Left lung (tissue), 10 donors: Measurements from ENCODE around the gene ARID5B. TPM values are rescaled to one million over a fixed set of nuclear protein-coding genes. Genes with fewer than 3 reads are reported as not detected.

ENCODE experiments used
- ATAC-seq: fragments of 200-7000 bp; cut with Tn5 transposase; one replicate; pipeline ENCODE4 v1.9.1; 2020; ENCODE audit warnings: moderate library complexity
- DNase-seq, 4 donors: peaks; one replicate each; pipeline ENCODE4 v3.0.0-alpha.2; 2013 to 2020
- H3K27ac ChIP-seq, 2 donors: fragments of 200-600 bp; sonication (generic) in 1 of 2; one replicate each; pipeline versions ENCODE4 v1.5.0 to v1.8.0; 2020 to 2021
- H3K27me3 ChIP-seq, 2 donors: fragments of 200-600 bp; sonication (generic) in 1 of 2; one replicate each; pipeline versions ENCODE4 v1.5.0 to v1.8.0; 2020 to 2021
- H3K36me3 ChIP-seq, 2 donors: fragments of 200-600 bp; sonication (generic) in 1 of 2; one replicate each; pipeline versions ENCODE4 v1.5.0 to v1.8.0; 2020 to 2021
- H3K4me1 ChIP-seq, 2 donors: fragments of 200-600 bp; one replicate each; pipeline ENCODE4 v1.8.0; 2021
- H3K4me3 ChIP-seq, 2 donors: fragments of 200-600 bp; sonication (generic) in 1 of 2; one replicate each; pipeline versions ENCODE4 v1.5.0 to v1.8.0; 2020 to 2021; ENCODE audit warnings: mild to moderate bottlenecking in 1 of 2
- H3K9me3 ChIP-seq, 2 donors: fragments of 200-600 bp; sonication (generic) in 1 of 2; one replicate each; pipeline versions ENCODE4 v1.5.0 to v1.8.0; 2020 to 2021
- CTCF ChIP-seq, 2 donors: fragments of 200-600 bp; sonication (generic) in 1 of 2; IDR thresholded peaks; one replicate each; pipeline versions ENCODE4 v1.5.0 to v1.8.0; 2021; ENCODE audit warnings: antibody characterized with exemption in 2 of 2
- intact Hi-C, 2 donors: fragments of 100-400 bp; cut with DNase I; formaldehyde crosslinking; loops; one replicate each; pipeline versions ENCODE4 v1.11.2 to v1.14.2; 2022
- polyA plus RNA-seq, 6 donors: library from polyadenylated mRNA; unstranded; fragments of 120-200 nt; gene quantifications; one replicate each; pipeline ENCODE4 v1.2.1, GENCODE V29; 2013; ENCODE audit not compliant: insufficient read length in 6 of 6
- total RNA-seq, 2 donors: library from RNA; stranded (reverse); fragmentation: NEBNext Ultra II Directional; extraction: Animal tissue kit (Norgen Biotek cat#: 25700); gene quantifications; one replicate each; pipeline ENCODE4 v1.2.1, GENCODE V29; 2021
- donor health status: DM: no; HTN: yes; CAD: no.
- donor health status: DM: no; HTN: no; CAD: no.

ARID5B gene
- total and polyA plus RNA-seq, 8 donors: 29.9 to 51.5 (median 44.4) TPM

- no peak for TF ChIP-seq CTCF (IDR thresholded peaks at IDR 0.05)
- Histone ChIP-seq H3K27ac (no peak overlapping the region), H3K4me3 (no peak overlapping the region), H3K9me3 (no peaks in the 10 kb centered on the region), H3K36me3 (no peaks in the 10 kb centered on the region), H3K27me3 (no peaks in the 10 kb centered on the region), H3K4me1 (peaks cover 0 to 7% of the 10 kb centered on the region in 2 donors)
- intact Hi-C loops: no loop called here
- ATAC-seq (no peak), DNase-seq (no peak)
Observed at GRCh38 chr10:61869041-61869675, 32.3 kb upstream of the ARID5B start.

- DNase-seq: peak in 1 of 4 donors; percentile 12
- H3K27me3 ChIP-seq: no peaks in the 10 kb centered on the region
Observed at GRCh38 chr10:61869774-61870525, 31.5 kb upstream of the ARID5B start.

GRCh38 chr10:61870526-61870895 lies 31.0 kb upstream of the ARID5B start:
- H3K27me3 ChIP-seq: no peaks in the 10 kb centered on the region
- intact Hi-C loops: no loop called here
- ATAC-seq (no peak), DNase-seq (no peak)
- H3K4me1 ChIP-seq: peaks cover 0 to 7% of the 10 kb centered on the region in 2 donors
- no peak for TF ChIP-seq CTCF (IDR thresholded peaks at IDR 0.05)
- no peaks in the 10 kb centered on the region for H3K36me3 ChIP-seq
- H3K4me3 ChIP-seq: no peak overlapping the region
- no peak overlapping the region for H3K27ac ChIP-seq
- H3K9me3 ChIP-seq: no peaks in the 10 kb centered on the region

More at GRCh38 chr10:61869774-61870525, 31.5 kb upstream of the ARID5B start:
- peak; percentile 69 for ATAC-seq
- TF ChIP-seq CTCF (IDR thresholded peaks at IDR 0.05): no peak
- intact Hi-C loops: no loop called here
- peaks cover 0 to 7% of the 10 kb centered on the region in 2 donors for H3K4me1 ChIP-seq
- H3K4me3 ChIP-seq: no peak overlapping the region
- no peaks in the 10 kb centered on the region for H3K36me3 ChIP-seq
- H3K9me3 ChIP-seq: no peaks in the 10 kb centered on the region
- no peak overlapping the region for H3K27ac ChIP-seq

- intact Hi-C loops: no loop called here
- H3K4me1 ChIP-seq: peaks cover 0 to 7% of the 10 kb centered on the region in 2 donors
- H3K27ac ChIP-seq: no peak overlapping the region
- no peak for TF ChIP-seq CTCF (IDR thresholded peaks at IDR 0.05)
- H3K27me3 ChIP-seq: no peaks in the 10 kb centered on the region
- H3K9me3 ChIP-seq: no peaks in the 10 kb centered on the region
- no peaks in the 10 kb centered on the region for H3K36me3 ChIP-seq
- no peak for DNase-seq
- no peak overlapping the region for H3K4me3 ChIP-seq
- ATAC-seq: no peak
Observed at GRCh38 chr10:61871487-61871886, 30.0 kb upstream of the ARID5B start.

GRCh38 chr10:61877887-61878739 lies 23.4 kb upstream of the ARID5B start:
- Histone ChIP-seq H3K27ac (no peak overlapping the region), H3K27me3 (no peaks in the 10 kb centered on the region), H3K9me3 (no peaks in the 10 kb centered on the region), H3K4me1 (no peaks in the 10 kb centered on the region), H3K36me3 (no peaks in the 10 kb centered on the region), H3K4me3 (no peak overlapping the region)
- DNase-seq (no peak), ATAC-seq (no peak)
- TF ChIP-seq CTCF (IDR thresholded peaks at IDR 0.05): no peak
- intact Hi-C loops: no loop called here
